ENCODE data around the gene RPTOR.
"Not testable (repeated sequence)": the region's sequence is repeated elsewhere in the genome, so short reads cannot be mapped to it uniquely, and the experiment has no call there.

Gene RPTOR

GRCh38 chr17:80616705-80617104 lies 72.1 kb downstream of the RPTOR start:
- Histone ChIP-seq H4K20me1 (peaks cover 0 to 69% (median 0%) of the 10 kb centered on the region in 11 experiments; a peak in 15 of 22 replicates), H3K27me3 (no peaks in the 10 kb centered on the region), H3K9ac (no peak overlapping the region), H3K27ac (no peak overlapping the region), H3K9me3 (replicated peaks in 1 of 11) (no peaks in the 10 kb centered on the region), H3K36me3 (peaks cover 0 to 15% (median 0%) of the 10 kb centered on the region in 11 experiments; a peak in 6 of 22 replicates), H3K4me3 (no peak overlapping the region), H3K4me1 (peaks cover 5 to 25% (median 14%) of the 10 kb centered on the region in 10 experiments; a peak in 17 of 20 replicates), H3K4me2 (no peak overlapping the region)
- TF ChIP-seq Cebpa-rat (IDR thresholded peaks at IDR 0.05), result no peak

GRCh38 chr17:80618304-80618703 lies 73.7 kb downstream of the RPTOR start:
- Histone ChIP-seq H4K20me1 (peaks cover 0 to 67% (median 4%) of the 10 kb centered on the region in 11 experiments; a peak in 16 of 22 replicates), H3K9me3 (replicated peaks in 1 of 11) (no peaks in the 10 kb centered on the region), H3K27ac (no peak overlapping the region), H3K27me3 (no peaks in the 10 kb centered on the region), H3K4me3 (no peak overlapping the region), H3K4me2 (no peak overlapping the region), H3K9ac (no peak overlapping the region), H3K36me3 (peaks cover 0 to 15% (median 0%) of the 10 kb centered on the region in 11 experiments; a peak in 6 of 22 replicates), H3K4me1 (peaks cover 0 to 25% (median 17%) of the 10 kb centered on the region in 10 experiments; a peak in 15 of 20 replicates)
- TF ChIP-seq Cebpa-rat (IDR thresholded peaks at IDR 0.05), result no peak

- Histone ChIP-seq H3K4me2 (no peak overlapping the region), H3K36me3 (peaks cover 0 to 15% (median 1%) of the 10 kb centered on the region in 11 experiments; a peak in 6 of 22 replicates), H3K27ac (no peak overlapping the region), H3K4me1 (peaks cover 0 to 24% (median 17%) of the 10 kb centered on the region in 10 experiments; a peak in 15 of 20 replicates), H3K9ac (no peak overlapping the region), H3K27me3 (no peaks in the 10 kb centered on the region), H3K9me3 (replicated peaks in 1 of 11) (no peaks in the 10 kb centered on the region), H4K20me1 (peaks cover 0 to 64% (median 18%) of the 10 kb centered on the region in 11 experiments; a peak in 18 of 22 replicates), H3K4me3 (no peak overlapping the region)
- no peak for TF ChIP-seq Cebpa-rat (IDR thresholded peaks at IDR 0.05)
Observed at GRCh38 chr17:80619535-80620235, 75.0 kb downstream of the RPTOR start.

GRCh38 chr17:80621335-80621996 lies 76.8 kb downstream of the RPTOR start:
- Histone ChIP-seq H3K27ac (no peak overlapping the region), H3K9me3 (replicated peaks in 1 of 11) (no peaks in the 10 kb centered on the region), H3K4me3 (no peak overlapping the region), H3K27me3 (no peaks in the 10 kb centered on the region), H3K36me3 (peaks cover 11 to 21% (median 16%) of the 10 kb centered on the region in 11 experiments; a peak in 21 of 22 replicates), H4K20me1 (peaks cover 10 to 60% (median 29%) of the 10 kb centered on the region in 11 experiments; a peak in 19 of 22 replicates), H3K4me1 (peaks cover 0 to 24% (median 17%) of the 10 kb centered on the region in 10 experiments; a peak in 15 of 20 replicates), H3K4me2 (peak overlapping the region in 8 of 11 experiments; percentile 1 to 52 (median 36); a peak in 12 of 22 replicates), H3K9ac (0 out of 22 replicates have a peak overlapping the region, but pooled peaks of 1 of the 11 experiments have one; percentile 21)
- no peak for TF ChIP-seq Cebpa-rat (IDR thresholded peaks at IDR 0.05)

GRCh38 chr17:80621997-80622357 lies 77.3 kb downstream of the RPTOR start:
- H3K27me3 ChIP-seq, result no peaks in the 10 kb centered on the region
- no peak overlapping the region for H3K27ac ChIP-seq
- no peaks in the 10 kb centered on the region for H3K9me3 ChIP-seq (replicated peaks in 1 of 11)
- no peak overlapping the region for H3K4me3 ChIP-seq
- peaks cover 15 to 55% (median 29%) of the 10 kb centered on the region in 11 experiments; a peak in 20 of 22 replicates for H4K20me1 ChIP-seq
- peaks cover 16 to 26% (median 21%) of the 10 kb centered on the region in 11 experiments; a peak in 21 of 22 replicates for H3K36me3 ChIP-seq
- 0 out of 22 replicates have a peak overlapping the region, but pooled peaks of 1 of the 11 experiments have one; percentile 21 for H3K9ac ChIP-seq
- H3K4me1 ChIP-seq, result peaks cover 0 to 24% (median 17%) of the 10 kb centered on the region in 10 experiments; a peak in 15 of 20 replicates
- H3K4me2 ChIP-seq, result peak overlapping the region in 8 of 11 experiments; percentile 1 to 52 (median 36); a peak in 12 of 22 replicates
- no peak for TF ChIP-seq Cebpa-rat (IDR thresholded peaks at IDR 0.05)

GRCh38 chr17:80624864-80625263 lies 80.2 kb downstream of the RPTOR start:
- Histone ChIP-seq H3K4me1 (peaks cover 0 to 24% (median 17%) of the 10 kb centered on the region in 10 experiments; a peak in 15 of 20 replicates), H3K36me3 (peaks cover 20 to 42% (median 31%) of the 10 kb centered on the region in 11 experiments; a peak in 21 of 22 replicates), H4K20me1 (peaks cover 30 to 71% (median 50%) of the 10 kb centered on the region in 11 experiments; a peak in 21 of 22 replicates), H3K27ac (no peak overlapping the region), H3K9ac (no peak overlapping the region), H3K4me3 (no peak overlapping the region), H3K9me3 (replicated peaks in 1 of 11) (peaks cover 0 to 5% (median 0%) of the 10 kb centered on the region in 11 experiments; a peak in 2 of 22 replicates), H3K27me3 (no peaks in the 10 kb centered on the region), H3K4me2 (no peak overlapping the region)
- TF ChIP-seq Cebpa-rat (IDR thresholded peaks at IDR 0.05), result no peak

- H4K20me1 ChIP-seq, result peaks cover 38 to 75% (median 58%) of the 10 kb centered on the region in 11 experiments; a peak in 21 of 22 replicates
- no peak overlapping the region for H3K9ac ChIP-seq
- no peak overlapping the region for H3K27ac ChIP-seq
- TF ChIP-seq Cebpa-rat (IDR thresholded peaks at IDR 0.05), result no peak
- H3K4me2 ChIP-seq, result no peak overlapping the region
- H3K4me1 ChIP-seq, result peaks cover 0 to 20% (median 16%) of the 10 kb centered on the region in 10 experiments; a peak in 16 of 20 replicates
- no peaks in the 10 kb centered on the region for H3K27me3 ChIP-seq
- H3K36me3 ChIP-seq, result peaks cover 19 to 42% (median 31%) of the 10 kb centered on the region in 11 experiments; a peak in 21 of 22 replicates
- H3K4me3 ChIP-seq, result no peak overlapping the region
- peaks cover 0 to 5% (median 0%) of the 10 kb centered on the region in 11 experiments; a peak in 2 of 22 replicates for H3K9me3 ChIP-seq (replicated peaks in 1 of 11)
Observed at GRCh38 chr17:80625627-80626026, 81.0 kb downstream of the RPTOR start.

- not testable (repeated sequence) for H3K4me3 ChIP-seq; H3K27ac ChIP-seq; H3K9me3 ChIP-seq (replicated peaks in 1 of 11); H3K4me2 ChIP-seq; H3K27me3 ChIP-seq; H3K9ac ChIP-seq
- Histone ChIP-seq H4K20me1 (peaks cover 64 to 90% (median 75%) of the 10 kb centered on the region in 11 experiments; a peak in 21 of 22 replicates), H3K4me1 (peaks cover 0 to 17% (median 0%) of the 10 kb centered on the region in 10 experiments; a peak in 8 of 20 replicates), H3K36me3 (peaks cover 23 to 49% (median 35%) of the 10 kb centered on the region in 11 experiments; a peak in 21 of 22 replicates)
Observed at GRCh38 chr17:80628881-80629280, 84.2 kb downstream of the RPTOR start.

Data from BLaER1 treated with 17β-estradiol and CSF1 and Interleukin-3, amounts not matched to agents 10 nM and 100 nM (cell line).